GM12892 (cell line): Measurements from ENCODE around the gene METTL22.

Experiments used
- POLR2AphosphoS5 ChIP-seq: IDR thresholded peaks from 2 replicates; pipeline ENCODE4 v1.6.1; 2011; ENCODE audit warnings: low read depth, low read length, control low read depth
- TAF1 ChIP-seq: IDR thresholded peaks from 2 replicates; pipeline ENCODE4 v1.6.1; 2011; ENCODE audit warnings: low read depth, mild to moderate bottlenecking, control low read depth, low read length, borderline replicate concordance

DNA sequence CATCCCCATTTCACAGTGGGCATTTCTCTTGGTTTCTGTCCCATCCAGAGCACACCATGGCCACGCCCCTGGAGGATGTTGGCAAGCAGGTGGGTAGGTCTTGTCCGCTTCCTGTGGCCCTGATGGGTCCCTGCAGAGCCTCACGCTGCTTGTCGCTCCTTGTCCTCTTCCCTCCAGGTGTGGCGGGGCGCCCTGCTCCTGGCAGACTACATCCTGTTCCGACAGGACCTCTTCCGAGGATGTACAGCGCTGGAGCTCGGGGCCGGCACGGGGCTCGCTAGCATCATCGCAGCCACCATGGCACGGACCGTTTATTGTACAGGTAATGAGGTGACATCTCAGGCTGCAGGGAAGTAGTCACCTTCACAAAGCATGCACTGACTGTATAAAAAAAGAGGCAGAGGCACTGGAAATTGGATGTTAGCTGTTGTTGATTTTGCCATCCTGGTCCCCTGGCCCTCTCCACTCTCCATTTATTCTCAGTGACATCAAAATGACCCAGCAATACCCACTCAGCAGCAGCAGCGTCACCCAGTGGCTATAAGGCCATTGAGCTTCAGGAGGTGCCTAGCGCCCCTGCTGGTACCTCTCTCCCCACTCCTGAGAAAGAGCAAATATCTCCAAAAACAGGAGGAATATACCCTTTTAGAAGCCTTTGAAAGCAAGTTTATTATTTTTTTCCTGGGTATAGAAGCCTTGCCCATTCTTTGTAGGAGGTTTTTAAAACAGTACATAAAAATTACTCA lies 13.7 kb downstream of the METTL22 start:
- TF ChIP-seq TAF1 (no peak), POLR2AphosphoS5 (no peak)
